Stimulated activated naive CD8-positive, alpha-beta T cell treated with anti-CD3 and anti-CD28 coated beads, Interleukin-15, Interleukin-2, amounts not matched to agents 100 ng/mL and 50 ng/mL, for 24 hours (primary cell): ENCODE results near the gene FZD1.
"Not testable (repeated sequence)": the region's sequence is repeated elsewhere in the genome, so short reads cannot be mapped to it uniquely, and the experiment has no call there.

Experiments used
- H3K27ac Mint-ChIP-seq: one replicate; pipeline ENCODE4 v1.8.0; 2021; ENCODE audit warnings: mild to moderate bottlenecking, mixed read lengths
- H3K27me3 Mint-ChIP-seq: one replicate; pipeline ENCODE4 v1.8.0; 2021; ENCODE audit warnings: mixed read lengths
- H3K36me3 Mint-ChIP-seq: one replicate; pipeline ENCODE4 v1.8.0; 2021; ENCODE audit warnings: low read depth, mixed read lengths
- H3K4me1 Mint-ChIP-seq: one replicate; pipeline ENCODE4 v1.8.0; 2021; ENCODE audit warnings: low read depth, mixed read lengths
- H3K4me3 Mint-ChIP-seq: one replicate; pipeline ENCODE4 v1.8.0; 2021; ENCODE audit warnings: mild to moderate bottlenecking, mixed read lengths
- H3K9me3 Mint-ChIP-seq: one replicate; pipeline ENCODE4 v1.8.0; 2021; ENCODE audit warnings: mixed read lengths

The FZD1 gene

GRCh38 chr7:91302794-91303193 lies 38.6 kb downstream of the FZD1 start:
- Mint-ChIP-seq H3K36me3 (no peaks in the 10 kb centered on the region), H3K27ac (no peak overlapping the region), H3K9me3 (no peaks in the 10 kb centered on the region), H3K4me3 (no peak overlapping the region), H3K27me3 (peaks cover 5% of the 10 kb centered on the region), H3K4me1 (no peaks in the 10 kb centered on the region)

- H3K9me3 Mint-ChIP-seq = no peaks in the 10 kb centered on the region
- no peak overlapping the region for H3K4me3 Mint-ChIP-seq
- H3K4me1 Mint-ChIP-seq = no peaks in the 10 kb centered on the region
- no peak overlapping the region for H3K27ac Mint-ChIP-seq
- H3K36me3 Mint-ChIP-seq = no peaks in the 10 kb centered on the region
- peaks cover 5% of the 10 kb centered on the region for H3K27me3 Mint-ChIP-seq
Observed at GRCh38 chr7:91306266-91306665, 42.0 kb downstream of the FZD1 start.

GRCh38 chr7:91307467-91307866 lies 43.2 kb downstream of the FZD1 start:
- Mint-ChIP-seq H3K27ac (no peak overlapping the region), H3K27me3 (peaks cover 5% of the 10 kb centered on the region), H3K4me3 (no peak overlapping the region), H3K4me1 (no peaks in the 10 kb centered on the region), H3K36me3 (no peaks in the 10 kb centered on the region), H3K9me3 (no peaks in the 10 kb centered on the region)

- not testable (repeated sequence) for H3K36me3 Mint-ChIP-seq, H3K4me1 Mint-ChIP-seq, H3K9me3 Mint-ChIP-seq, H3K27me3 Mint-ChIP-seq, H3K4me3 Mint-ChIP-seq, H3K27ac Mint-ChIP-seq
Observed at GRCh38 chr7:91308191-91308590, 44.0 kb downstream of the FZD1 start.

GRCh38 chr7:91310830-91311460 lies 46.7 kb downstream of the FZD1 start:
- Mint-ChIP-seq H3K27me3 (no peaks in the 10 kb centered on the region), H3K4me1 (no peaks in the 10 kb centered on the region), H3K4me3 (no peak overlapping the region), H3K36me3 (no peaks in the 10 kb centered on the region), H3K27ac (no peak overlapping the region), H3K9me3 (no peaks in the 10 kb centered on the region)

GRCh38 chr7:91311839-91312238 lies 47.6 kb downstream of the FZD1 start:
- Mint-ChIP-seq H3K27ac (no peak overlapping the region), H3K9me3 (no peaks in the 10 kb centered on the region), H3K4me3 (no peak overlapping the region), H3K4me1 (no peaks in the 10 kb centered on the region), H3K36me3 (no peaks in the 10 kb centered on the region), H3K27me3 (no peaks in the 10 kb centered on the region)

GRCh38 chr7:91313113-91313512 lies 48.9 kb downstream of the FZD1 start:
- Mint-ChIP-seq H3K36me3 (no peaks in the 10 kb centered on the region), H3K4me1 (no peaks in the 10 kb centered on the region), H3K27me3 (no peaks in the 10 kb centered on the region), H3K9me3 (no peaks in the 10 kb centered on the region), H3K27ac (no peak overlapping the region), H3K4me3 (no peak overlapping the region)

- H3K4me3 Mint-ChIP-seq = no peak overlapping the region
- no peak overlapping the region for H3K27ac Mint-ChIP-seq
- no peaks in the 10 kb centered on the region for H3K36me3 Mint-ChIP-seq
- H3K4me1 Mint-ChIP-seq = no peaks in the 10 kb centered on the region
- H3K9me3 Mint-ChIP-seq = no peaks in the 10 kb centered on the region
- no peaks in the 10 kb centered on the region for H3K27me3 Mint-ChIP-seq
Observed at GRCh38 chr7:91314591-91315323, 50.5 kb downstream of the FZD1 start.

GRCh38 chr7:91316426-91316825 lies 52.2 kb downstream of the FZD1 start:
- Mint-ChIP-seq H3K4me3 (no peak overlapping the region), H3K27ac (no peak overlapping the region), H3K27me3 (no peaks in the 10 kb centered on the region), H3K9me3 (no peaks in the 10 kb centered on the region), H3K36me3 (no peaks in the 10 kb centered on the region), H3K4me1 (no peaks in the 10 kb centered on the region)

- Mint-ChIP-seq H3K36me3 (no peaks in the 10 kb centered on the region), H3K27ac (no peak overlapping the region), H3K9me3 (no peaks in the 10 kb centered on the region), H3K4me1 (no peaks in the 10 kb centered on the region), H3K27me3 (no peaks in the 10 kb centered on the region), H3K4me3 (no peak overlapping the region)
Observed at GRCh38 chr7:91319351-91319750, 55.1 kb downstream of the FZD1 start.

- Mint-ChIP-seq H3K4me1 (no peaks in the 10 kb centered on the region), H3K27ac (no peak overlapping the region), H3K4me3 (no peak overlapping the region)
Observed at GRCh38 chr7:91320366-91321078, 56.3 kb downstream of the FZD1 start.

More at GRCh38 chr7:91320366-91321078, 56.3 kb downstream of the FZD1 start:
- Mint-ChIP-seq H3K36me3 (no peaks in the 10 kb centered on the region), H3K9me3 (no peaks in the 10 kb centered on the region), H3K27me3 (no peaks in the 10 kb centered on the region)
